Muscle of leg (tissue), 11 donors: Measurements from ENCODE around the gene MEIOB. TPM values are rescaled to one million over a fixed set of nuclear protein-coding genes. Genes with fewer than 3 reads are reported as not detected.

Experiments used
- DNase-seq: peaks from one replicate; pipeline ENCODE4 v3.0.0; 2013
- H3K27ac ChIP-seq: one replicate; pipeline ENCODE4 v1.5.1; 2013; ENCODE audit warnings: mild to moderate bottlenecking, low read length, control low read depth
- H3K27me3 ChIP-seq: one replicate; pipeline ENCODE4 v1.6.1; 2013; ENCODE audit warnings: low read length; ENCODE audit not compliant: control insufficient read depth, insufficient read depth
- H3K36me3 ChIP-seq: one replicate; pipeline ENCODE4 v1.6.1; 2013; ENCODE audit warnings: low read length; ENCODE audit not compliant: control insufficient read depth, insufficient read depth
- H3K4me1 ChIP-seq: one replicate; pipeline ENCODE4 v1.6.1; 2013; ENCODE audit warnings: low read length; ENCODE audit not compliant: control insufficient read depth, insufficient read depth
- H3K4me3 ChIP-seq: one replicate; pipeline ENCODE4 v1.5.1; 2013; ENCODE audit warnings: low read length, control low read depth
- H3K9me3 ChIP-seq: replicated peaks from 2 replicates; pipeline ENCODE4 v1.6.1; 2013; ENCODE audit warnings: low read depth, low read length; ENCODE audit not compliant: control insufficient read depth
- WGBS: methylation state at CpG from one replicate; pipeline ENCODE4 v1.1.5; 2013; ENCODE audit warnings: missing lambda C conversion rate; ENCODE audit not compliant: insufficient coverage; 5-methylcytosine and 5-hydroxymethylcytosine counted together
- polyA plus RNA-seq, 8 donors: library from polyadenylated mRNA; unstranded; fragments of 120-200 nt; gene quantifications; one replicate each; pipeline versions ENCODE4 v1.2.1 to v1.2.3, GENCODE V29; 2013; ENCODE audit warnings: inconsistent platforms in 1 of 8, low replicate concordance in 1 of 8; ENCODE audit not compliant: insufficient read length in 8 of 8, insufficient read depth in 1 of 8
- total RNA-seq: library from RNA; stranded (reverse); fragments of 120-200 nt; gene quantifications from one replicate; pipeline ENCODE4 v1.2.4, GENCODE V29; 2013

MEIOB gene
- total and polyA plus RNA-seq, 9 donors, result 0.22 to 0.87 (median 0.55) TPM; not detected in 2

DNA sequence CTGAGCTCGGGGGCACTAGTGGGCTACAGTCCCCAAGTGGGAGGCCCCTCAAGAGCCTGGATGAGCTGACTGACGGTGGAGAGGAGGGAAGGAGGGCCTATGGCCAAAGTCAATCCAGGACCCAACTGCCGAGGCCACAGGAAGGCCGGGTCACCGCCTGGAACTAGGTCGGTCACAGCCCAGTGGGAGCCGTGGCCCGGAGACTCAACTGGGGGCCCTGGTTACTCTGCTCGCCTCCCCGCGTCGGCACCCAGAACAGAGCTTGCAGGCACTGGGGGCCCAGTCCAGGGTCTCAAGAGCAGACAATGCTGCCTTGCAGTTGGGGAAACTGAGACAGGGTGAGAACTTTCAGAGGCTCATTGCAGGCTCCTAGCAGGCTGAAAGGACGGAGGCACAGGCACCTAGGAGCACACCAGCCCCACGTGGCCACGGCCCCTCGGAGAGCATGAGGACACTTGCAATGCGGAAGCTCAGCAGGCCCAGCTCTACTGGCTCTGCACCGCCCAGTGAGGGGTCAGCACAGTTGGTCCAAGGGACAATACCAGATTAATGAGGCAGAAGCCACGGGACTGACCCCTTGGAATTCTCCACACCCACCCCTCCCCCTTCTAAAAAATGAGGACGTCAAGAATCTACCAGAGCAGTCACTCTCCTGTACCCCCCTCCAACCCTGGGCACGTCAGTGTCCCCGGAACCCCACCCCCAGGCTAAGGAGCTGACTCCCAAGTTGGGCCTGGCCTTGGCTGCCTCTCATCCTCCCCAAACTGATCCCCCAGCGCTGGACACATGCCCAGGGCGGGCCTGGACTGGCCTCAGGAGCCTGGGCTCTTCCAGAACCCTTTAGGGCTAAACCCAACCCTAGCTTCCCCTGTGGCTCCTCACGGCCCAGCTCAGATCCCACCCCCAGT is 44.0 kb upstream of the MEIOB start:
- Histone ChIP-seq H3K36me3 (no peaks in the 10 kb centered on the region), H3K9me3 (no peaks in the 10 kb centered on the region), H3K4me3 (no peak overlapping the region), H3K27ac (no peak overlapping the region), H3K4me1 (peaks cover 11% of the 10 kb centered on the region), H3K27me3 (peaks cover 78% of the 10 kb centered on the region)
- no peak for DNase-seq
- 59% methylated on average over 23 of the region's 25 CpGs for WGBS

DNA sequence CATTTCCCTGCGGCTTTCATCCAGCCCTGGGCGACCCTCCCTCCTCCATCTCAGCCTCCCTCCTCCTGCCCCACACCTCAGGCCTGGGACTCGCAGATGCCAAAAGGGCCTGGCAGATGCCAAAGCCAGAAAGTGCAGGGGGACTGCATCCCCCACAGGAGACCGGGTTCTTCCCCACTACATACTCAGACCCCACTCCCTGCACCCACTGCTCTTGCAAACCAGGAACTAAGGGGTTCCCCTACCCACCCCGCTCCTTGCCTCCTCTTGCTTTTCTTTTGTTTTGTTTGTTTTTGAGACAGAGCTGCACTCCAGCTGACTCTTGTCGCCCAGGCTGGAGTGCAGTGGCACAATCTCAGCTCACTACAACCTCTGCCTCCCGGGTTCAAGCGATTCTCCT is 43.0 kb upstream of the MEIOB start:
- Histone ChIP-seq H3K4me1 (peaks cover 11% of the 10 kb centered on the region), H3K9me3 (no peaks in the 10 kb centered on the region), H3K36me3 (no peaks in the 10 kb centered on the region), H3K4me3 (no peak overlapping the region), H3K27ac (no peak overlapping the region), H3K27me3 (peaks cover 68% of the 10 kb centered on the region)
- DNase-seq, result no peak
- 24% methylated on average over 3 of the region's 8 CpGs for WGBS

DNA sequence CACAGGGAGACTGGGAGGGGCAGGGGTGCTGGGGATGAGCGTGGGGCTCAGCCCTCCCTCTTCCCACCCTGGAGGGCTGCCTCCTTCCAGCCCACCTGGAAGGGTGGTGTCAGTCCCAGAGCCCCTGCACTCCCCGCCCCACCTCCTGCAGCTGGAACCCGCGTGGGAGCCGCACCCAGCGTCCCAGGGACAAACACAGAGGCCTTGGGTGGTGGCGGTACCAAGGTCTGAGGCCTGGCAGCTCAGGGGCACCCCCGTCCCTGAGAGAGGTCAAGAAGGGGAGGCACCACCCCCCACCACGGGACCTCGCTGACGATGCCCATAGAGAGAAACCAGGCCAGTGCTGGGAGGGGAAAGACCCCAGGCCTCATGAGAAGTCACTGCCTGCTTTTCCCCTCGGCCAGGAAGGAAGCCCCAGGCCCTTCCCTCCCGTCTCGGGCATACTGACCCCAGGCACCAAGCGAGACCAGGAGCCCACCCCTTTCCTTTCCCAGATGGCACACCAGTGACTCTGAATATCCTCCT is 42.2 kb upstream of the MEIOB start:
- no peak for DNase-seq
- peaks cover 8% of the 10 kb centered on the region for H3K4me1 ChIP-seq
- no peak overlapping the region for H3K4me3 ChIP-seq
- no peak overlapping the region for H3K27ac ChIP-seq
- WGBS, result 25% methylated on average over 9 of the region's 15 CpGs
- H3K27me3 ChIP-seq, result peaks cover 62% of the 10 kb centered on the region
- H3K36me3 ChIP-seq, result no peaks in the 10 kb centered on the region
- no peaks in the 10 kb centered on the region for H3K9me3 ChIP-seq

DNA sequence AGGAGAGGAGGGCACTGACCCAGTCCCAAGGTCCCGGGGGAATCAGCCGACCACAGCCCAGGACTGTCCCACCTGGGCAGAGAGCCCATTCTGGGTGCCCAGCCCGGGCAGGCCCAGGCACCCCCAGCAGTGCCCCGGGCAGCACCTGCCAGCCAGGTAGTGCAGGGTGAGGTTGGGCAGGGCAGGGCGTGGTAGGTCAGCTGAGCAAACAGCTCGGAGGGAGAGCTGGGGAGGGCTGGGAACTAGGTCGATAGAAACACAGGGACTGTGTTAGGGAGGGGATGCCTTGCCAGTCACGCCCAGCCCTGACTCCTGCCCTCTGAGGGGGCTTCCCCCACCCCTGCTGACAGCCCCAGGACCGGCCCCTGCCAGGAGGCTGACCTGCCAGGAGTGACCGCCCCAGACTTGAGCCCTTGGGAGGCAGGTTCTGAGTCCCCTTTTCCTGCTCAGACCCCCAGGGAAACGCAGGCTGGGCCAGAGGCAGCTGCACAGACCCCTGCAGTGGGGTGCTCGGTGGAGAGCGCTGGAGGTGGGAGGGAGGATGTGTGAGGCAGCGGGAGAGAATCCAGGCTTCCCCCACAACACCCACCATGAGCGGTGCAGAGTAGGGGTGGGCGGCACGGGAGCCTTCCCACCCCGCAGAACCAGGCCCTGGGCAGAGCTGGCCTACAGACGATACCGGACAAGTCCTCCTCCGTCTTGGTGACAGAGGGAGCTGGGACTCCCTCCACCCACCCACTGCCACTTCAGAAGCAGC is 41.5 kb upstream of the MEIOB start:
- peaks cover 62% of the 10 kb centered on the region for H3K27me3 ChIP-seq
- H3K4me1 ChIP-seq, result peaks cover 5% of the 10 kb centered on the region
- DNase-seq, result no peak
- no peaks in the 10 kb centered on the region for H3K36me3 ChIP-seq
- no peaks in the 10 kb centered on the region for H3K9me3 ChIP-seq
- WGBS, result 37% methylated on average over 6 of the region's 21 CpGs
- no peak overlapping the region for H3K4me3 ChIP-seq
- H3K27ac ChIP-seq, result no peak overlapping the region

DNA sequence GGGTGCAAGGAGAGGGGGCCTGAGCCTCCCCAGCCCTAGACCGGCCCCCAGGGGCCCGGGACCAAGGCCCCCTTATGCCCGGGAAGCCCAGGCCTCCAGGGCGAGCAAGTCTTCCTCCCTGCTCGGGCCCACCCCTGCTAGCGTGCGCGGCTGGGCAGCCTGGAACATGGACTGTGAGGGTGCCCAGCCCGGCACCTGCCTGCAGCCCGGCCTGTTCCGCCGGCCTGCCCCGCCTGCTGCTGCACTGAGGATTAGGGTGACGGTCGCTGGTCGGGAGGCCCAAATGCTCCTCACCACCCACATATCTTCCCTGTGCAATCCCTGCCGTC is 40.2 kb upstream of the MEIOB start:
- WGBS, result 79% methylated on average over 16 of the region's 17 CpGs
- peaks cover 2% of the 10 kb centered on the region for H3K4me1 ChIP-seq
- no peaks in the 10 kb centered on the region for H3K9me3 ChIP-seq
- H3K27me3 ChIP-seq, result peaks cover 63% of the 10 kb centered on the region
- DNase-seq, result no peak
- no peak overlapping the region for H3K27ac ChIP-seq
- H3K36me3 ChIP-seq, result no peaks in the 10 kb centered on the region
- H3K4me3 ChIP-seq, result no peak overlapping the region

DNA sequence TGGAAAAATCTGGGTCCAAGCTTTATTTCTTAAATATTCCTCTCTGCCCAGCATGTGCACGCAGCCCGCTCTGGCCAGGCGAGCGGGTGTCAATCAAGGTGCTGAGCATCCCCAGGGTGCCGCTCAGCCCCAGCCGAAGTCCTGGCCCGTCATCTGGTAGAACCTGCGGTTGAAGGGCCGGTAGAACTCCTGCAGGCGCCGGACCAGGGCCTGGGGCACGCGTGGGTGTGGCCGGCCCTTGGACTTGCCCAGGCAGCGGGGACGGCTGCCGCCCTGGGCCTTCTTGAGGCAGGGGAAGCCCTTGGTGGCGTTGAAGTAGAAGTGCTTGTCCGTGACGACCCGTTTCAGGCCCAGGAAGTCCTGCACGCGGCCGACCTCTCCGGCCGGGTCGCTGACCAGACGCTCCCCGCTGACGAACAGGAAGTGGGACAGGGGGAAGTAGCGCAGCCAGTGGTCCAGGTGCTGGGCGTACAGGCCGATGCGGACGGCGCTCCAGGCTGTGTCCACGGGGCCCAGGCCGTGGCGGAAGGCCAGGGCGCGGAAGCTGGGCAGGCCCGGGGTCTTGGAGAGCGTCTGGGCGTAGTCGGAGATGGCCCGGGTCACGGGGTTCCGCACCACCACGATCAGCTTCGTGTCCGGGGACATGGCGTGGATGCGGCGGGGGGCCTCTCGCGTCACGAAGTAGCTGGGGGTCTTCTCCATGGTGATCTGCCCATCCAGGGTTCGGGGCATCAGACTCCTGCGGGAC is 39.7 kb upstream of the MEIOB start:
- no peaks in the 10 kb centered on the region for H3K9me3 ChIP-seq
- H3K4me1 ChIP-seq, result peaks cover 2% of the 10 kb centered on the region
- H3K27me3 ChIP-seq, result peaks cover 63% of the 10 kb centered on the region
- no peak overlapping the region for H3K4me3 ChIP-seq
- DNase-seq, result no peak
- no peak overlapping the region for H3K27ac ChIP-seq
- 91% methylated on average over 59 of the region's 59 CpGs for WGBS
- H3K36me3 ChIP-seq, result no peaks in the 10 kb centered on the region

DNA sequence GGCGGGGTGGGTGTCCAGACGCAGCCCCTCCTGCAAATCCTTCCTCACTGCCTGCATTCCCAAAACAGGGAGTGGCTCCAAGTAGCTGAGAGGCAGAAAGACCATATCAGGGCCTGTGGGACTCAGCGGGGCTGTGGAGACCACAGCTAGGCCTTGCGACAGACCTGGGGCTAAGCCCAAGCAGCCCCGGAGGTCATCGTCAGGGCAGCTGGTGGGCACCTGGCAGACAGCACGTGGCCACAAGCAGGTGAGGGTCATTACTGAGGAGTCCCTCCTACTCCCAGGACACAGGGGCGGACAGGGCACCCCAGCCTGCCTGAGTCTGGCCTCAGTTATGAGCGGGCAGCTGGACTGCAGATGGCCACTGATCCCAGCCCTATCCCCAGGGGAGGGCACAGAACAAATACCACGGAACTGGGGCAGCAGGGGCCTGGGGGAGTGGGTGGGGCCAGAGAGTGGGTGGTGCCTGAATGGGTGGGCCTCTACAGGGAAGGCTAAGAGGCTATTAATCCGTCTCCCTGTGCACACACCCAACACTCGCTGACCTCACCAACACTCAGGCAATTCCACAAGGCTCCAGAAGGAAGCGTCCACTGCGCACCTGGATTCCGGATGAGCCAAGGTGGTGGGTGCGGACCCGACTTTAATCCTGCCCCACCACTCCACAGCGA is 37.7 kb upstream of the MEIOB start:
- Histone ChIP-seq H3K27me3 (peaks cover 58% of the 10 kb centered on the region), H3K4me1 (peaks cover 2% of the 10 kb centered on the region), H3K9me3 (no peaks in the 10 kb centered on the region), H3K36me3 (no peaks in the 10 kb centered on the region), H3K4me3 (no peak overlapping the region), H3K27ac (no peak overlapping the region)
- DNase-seq, result no peak
- 54% methylated on average over 10 of the region's 18 CpGs for WGBS

DNA sequence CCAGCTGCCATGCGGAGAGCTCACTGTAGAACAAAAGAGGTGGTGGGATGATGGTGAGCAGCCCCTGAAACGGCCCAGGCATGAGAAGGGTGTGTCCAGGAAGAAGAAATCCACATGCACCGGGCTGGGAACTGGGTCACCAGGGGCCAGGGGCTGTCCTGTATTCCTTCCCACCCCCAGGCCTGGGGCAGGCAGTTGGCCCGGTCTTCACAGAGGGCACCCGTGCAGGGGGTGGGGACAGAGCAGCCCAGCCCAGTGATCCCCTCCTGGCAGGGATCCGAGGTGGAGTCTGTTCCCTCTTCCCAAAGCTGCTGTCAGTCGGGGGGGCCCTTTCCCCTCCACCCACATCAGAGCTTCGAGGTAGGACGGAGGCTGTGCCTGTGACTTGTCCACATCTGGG is 37.0 kb upstream of the MEIOB start:
- Histone ChIP-seq H3K36me3 (no peaks in the 10 kb centered on the region), H3K27me3 (peaks cover 57% of the 10 kb centered on the region), H3K4me1 (peaks cover 4% of the 10 kb centered on the region), H3K9me3 (no peaks in the 10 kb centered on the region), H3K4me3 (no peak overlapping the region), H3K27ac (no peak overlapping the region)
- DNase-seq, result no peak
- WGBS, result 35% methylated on average over 4 of the region's 9 CpGs

DNA sequence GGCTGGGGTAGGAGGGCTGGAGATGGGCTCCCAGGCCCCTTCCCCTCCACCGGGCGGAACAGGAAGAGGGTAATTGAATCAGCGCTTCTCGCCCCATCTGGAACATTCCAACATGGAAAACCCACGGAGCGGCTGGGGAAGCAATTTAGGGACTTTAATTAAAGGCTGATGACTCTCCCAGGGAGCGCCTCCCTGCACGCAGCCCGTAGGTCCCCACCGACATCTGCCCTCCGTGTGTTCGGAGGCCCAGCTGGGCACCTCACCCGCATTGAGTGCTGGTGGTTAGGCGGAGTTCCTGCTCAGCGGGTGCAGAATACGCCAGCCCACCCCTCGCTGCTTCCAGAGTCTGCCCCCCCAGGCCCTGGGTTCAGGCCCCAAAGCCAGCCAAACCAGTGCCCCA is 36.2 kb upstream of the MEIOB start:
- Histone ChIP-seq H3K36me3 (no peaks in the 10 kb centered on the region), H3K27ac (no peak overlapping the region), H3K4me1 (peaks cover 4% of the 10 kb centered on the region), H3K4me3 (no peak overlapping the region), H3K27me3 (peaks cover 50% of the 10 kb centered on the region), H3K9me3 (no peaks in the 10 kb centered on the region)
- WGBS, result 25% methylated on average over 8 of the region's 17 CpGs
- no peak for DNase-seq
